SK-N-SH treated with all-trans-retinoic acid at 6 μM for 48 hours (cell line): ENCODE data around the gene KLHL17.
"Not testable (repeated sequence)": the region's sequence is repeated elsewhere in the genome, so short reads cannot be mapped to it uniquely, and the experiment has no call there.

Source experiments
- ATAC-seq: fragments of 200-7000 bp; cut with Tn5 transposase; 3 replicates; pipeline ENCODE4 v1.9.1; 2020; ENCODE audit warnings: mild to moderate bottlenecking, moderate library complexity
- ARNTL ChIP-seq: fragments of 450-650 bp; formaldehyde crosslinking; IDR thresholded peaks from 2 replicates; pipeline ENCODE4 v1.5.0; 2020; ENCODE audit warnings: low read depth, mild to moderate bottlenecking, moderate library complexity, borderline replicate concordance
- BACH2 ChIP-seq: fragments of 250-450 bp; sonication (Bioruptor Pico); IDR thresholded peaks from 2 replicates; pipeline ENCODE4 v1.9.0; 2021; ENCODE audit warnings: mild to moderate bottlenecking, borderline replicate concordance
- CREB5 ChIP-seq: fragments of 250-450 bp; sonication (Bioruptor Pico); IDR thresholded peaks from 2 replicates; pipeline ENCODE4 v1.5.1; 2020; ENCODE audit warnings: low read depth, mild to moderate bottlenecking, moderate library complexity
- CSDC2 ChIP-seq: fragments of 250-450 bp; sonication (Bioruptor Pico); IDR thresholded peaks from 2 replicates; pipeline ENCODE4 v1.5.0; 2020; ENCODE audit warnings: mild to moderate bottlenecking, moderate library complexity
- CSRNP3 ChIP-seq: fragments of 250-450 bp; sonication (Bioruptor Pico); IDR thresholded peaks from 2 replicates; pipeline ENCODE4 v1.5.1; 2021; ENCODE audit warnings: mild to moderate bottlenecking, moderate library complexity
- ESRRG ChIP-seq: fragments of 250-450 bp; sonication (Bioruptor Pico); IDR thresholded peaks from 2 replicates; pipeline ENCODE4 v1.6.1; 2021; ENCODE audit warnings: mild to moderate bottlenecking
- GLIS3 ChIP-seq: fragments of 250-450 bp; sonication (Bioruptor Pico); IDR thresholded peaks from 2 replicates; pipeline ENCODE4 v1.5.0; 2020; ENCODE audit warnings: mild to moderate bottlenecking, moderate library complexity
- ISL1 ChIP-seq: fragments of 250-450 bp; sonication (Bioruptor Pico); IDR thresholded peaks from 2 replicates; pipeline ENCODE4 v2.1.2; 2022; ENCODE audit warnings: mild to moderate bottlenecking, moderate library complexity
- PATZ1 ChIP-seq: fragments of 250-450 bp; sonication (Bioruptor Pico); IDR thresholded peaks from 2 replicates; pipeline ENCODE4 v1.8.0; 2020; ENCODE audit warnings: mild to moderate bottlenecking, moderate library complexity, borderline replicate concordance
- POU6F1 ChIP-seq: fragments of 250-450 bp; sonication (Bioruptor Pico); IDR thresholded peaks from 2 replicates; pipeline ENCODE4 v1.8.0; 2021; ENCODE audit warnings: low read depth, mild to moderate bottlenecking, moderate library complexity, borderline replicate concordance
- PPARA ChIP-seq: fragments of 250-450 bp; sonication (Bioruptor Pico); IDR thresholded peaks from 2 replicates; pipeline ENCODE4 v1.5.0; 2020; ENCODE audit warnings: mild to moderate bottlenecking, borderline replicate concordance
- RARB ChIP-seq: fragments of 250-450 bp; sonication (Bioruptor Pico); IDR thresholded peaks from 2 replicates; pipeline ENCODE4 v1.8.0; 2021; ENCODE audit warnings: mild to moderate bottlenecking, moderate library complexity
- SNAI2 ChIP-seq: fragments of 250-450 bp; sonication (Bioruptor Pico); IDR thresholded peaks from 2 replicates; pipeline ENCODE4 v1.5.0; 2020; ENCODE audit warnings: mild to moderate bottlenecking, moderate library complexity
- TCF4 ChIP-seq: fragments of 250-450 bp; sonication (Bioruptor Pico); IDR thresholded peaks from 2 replicates; pipeline ENCODE4 v1.8.0; 2021; ENCODE audit warnings: mild to moderate bottlenecking, moderate library complexity, borderline replicate concordance
- TOX ChIP-seq: fragments of 250-450 bp; sonication (Bioruptor Pico); IDR thresholded peaks from 2 replicates; pipeline ENCODE4 v1.8.0; 2021; ENCODE audit warnings: mild to moderate bottlenecking, moderate library complexity, borderline replicate concordance
- ZC3H10 ChIP-seq: fragments of 250-450 bp; sonication (Bioruptor Pico); IDR thresholded peaks from 2 replicates; pipeline ENCODE4 v1.5.1; 2021; ENCODE audit warnings: mild to moderate bottlenecking, moderate library complexity
- ZFP3 ChIP-seq: fragments of 250-450 bp; sonication (Bioruptor Pico); IDR thresholded peaks from 2 replicates; pipeline ENCODE4 v1.5.0; 2020; ENCODE audit warnings: mild to moderate bottlenecking, moderate library complexity
- ZFP30 ChIP-seq: fragments of 450-650 bp; formaldehyde crosslinking; IDR thresholded peaks from 2 replicates; pipeline ENCODE4 v1.5.0; 2022; ENCODE audit warnings: mild to moderate bottlenecking, moderate library complexity
- ZNF565 ChIP-seq: fragments of 450-650 bp; formaldehyde crosslinking; conservative IDR thresholded peaks from 2 replicates; pipeline ENCODE4 v1.5.0; 2020; ENCODE audit warnings: low read depth, mild to moderate bottlenecking, moderate library complexity
- ZNF8 ChIP-seq: fragments of 450-650 bp; formaldehyde crosslinking; IDR thresholded peaks from 2 replicates; pipeline ENCODE4 v1.5.0; 2020; ENCODE audit warnings: mild to moderate bottlenecking, moderate library complexity
- TF ChIP-seq, protein P1 (sequence below): fragments of 250-450 bp; sonication (Bioruptor Pico); IDR thresholded peaks from 2 replicates; pipeline ENCODE4 v1.5.0; 2020; ENCODE audit warnings: mild to moderate bottlenecking, moderate library complexity

The KLHL17 gene

DNA sequence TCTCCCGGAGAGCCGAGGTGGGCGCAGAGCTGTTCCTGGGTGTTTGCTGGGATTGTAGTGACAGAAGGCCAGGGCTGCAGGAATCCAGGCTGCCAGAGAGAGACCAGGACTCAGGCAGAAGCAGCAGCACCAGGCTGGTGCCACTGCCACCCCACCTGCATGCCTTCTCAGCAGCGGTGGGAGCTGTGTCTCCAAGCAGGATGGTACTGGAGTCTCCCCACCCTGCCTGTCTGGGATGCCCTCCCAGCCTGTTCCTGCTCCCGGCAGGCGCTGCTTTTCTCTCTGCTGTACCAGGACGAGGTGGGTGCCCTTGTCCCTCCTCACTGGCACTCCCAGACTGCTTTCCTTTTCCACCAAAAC, 44.0 kb downstream of the KLHL17 start:
- no peak for ATAC-seq
- TF ChIP-seq CREB5 (no peak), GLIS3 (CRISPR knock-in tag) (no peak), ARNTL (CRISPR knock-in tag) (no peak), SNAI2 (CRISPR knock-in tag) (no peak), BACH2 (CRISPR knock-in tag) (no peak), ZNF8 (no peak), ISL1 (CRISPR knock-in tag) (no peak), ESRRG (CRISPR knock-in tag) (no peak)

DNA sequence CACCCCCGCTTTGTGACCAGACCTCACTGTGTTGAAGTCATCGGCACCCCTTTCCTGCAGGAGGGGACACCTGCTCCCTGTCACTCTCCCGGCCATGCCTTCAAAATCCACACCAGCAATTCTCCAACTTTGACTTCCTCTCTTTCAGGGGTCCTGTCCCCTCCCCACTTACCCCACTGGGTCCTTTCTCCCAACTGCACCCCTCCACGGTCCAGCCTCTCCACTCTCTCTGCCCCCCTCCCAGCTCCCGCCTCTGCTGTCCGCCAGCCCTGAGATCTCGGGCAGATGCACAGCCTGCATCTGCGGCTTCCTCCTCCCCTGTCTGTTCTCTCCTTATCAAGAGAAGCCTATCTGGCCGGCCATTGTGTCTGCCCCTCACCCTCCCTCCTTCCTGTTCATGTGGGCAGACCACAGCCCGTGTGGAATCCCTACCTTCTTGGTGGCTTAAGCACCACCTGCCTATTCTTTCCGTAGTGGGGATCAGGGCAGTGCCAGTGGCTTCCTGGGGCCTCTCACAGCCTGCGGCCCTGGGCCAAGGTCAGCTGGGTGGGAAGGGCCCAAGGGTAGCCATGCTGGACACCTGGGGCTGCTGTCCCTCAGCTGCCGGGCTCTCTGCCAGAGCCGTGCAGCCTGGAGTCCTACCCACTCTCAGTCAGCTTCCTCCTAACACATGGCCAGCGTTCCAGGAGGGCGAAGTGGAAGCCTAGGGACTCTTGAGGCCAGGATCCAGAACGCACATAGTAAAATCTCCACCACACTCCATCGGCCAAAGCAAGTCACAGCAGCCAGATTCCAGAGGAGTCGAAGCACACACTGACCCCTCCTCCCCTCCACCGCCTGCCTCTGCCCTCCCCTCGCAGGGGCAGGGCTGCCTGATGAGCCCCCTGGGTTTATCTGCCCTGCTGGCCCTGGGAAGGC, 44.7 kb downstream of the KLHL17 start:
- peak; percentile 50 for ATAC-seq
- TF ChIP-seq PPARA (no peak), TCF4 (CRISPR knock-in tag) (peak; percentile 44; the same call in 1 of the 2 replicates)

DNA sequence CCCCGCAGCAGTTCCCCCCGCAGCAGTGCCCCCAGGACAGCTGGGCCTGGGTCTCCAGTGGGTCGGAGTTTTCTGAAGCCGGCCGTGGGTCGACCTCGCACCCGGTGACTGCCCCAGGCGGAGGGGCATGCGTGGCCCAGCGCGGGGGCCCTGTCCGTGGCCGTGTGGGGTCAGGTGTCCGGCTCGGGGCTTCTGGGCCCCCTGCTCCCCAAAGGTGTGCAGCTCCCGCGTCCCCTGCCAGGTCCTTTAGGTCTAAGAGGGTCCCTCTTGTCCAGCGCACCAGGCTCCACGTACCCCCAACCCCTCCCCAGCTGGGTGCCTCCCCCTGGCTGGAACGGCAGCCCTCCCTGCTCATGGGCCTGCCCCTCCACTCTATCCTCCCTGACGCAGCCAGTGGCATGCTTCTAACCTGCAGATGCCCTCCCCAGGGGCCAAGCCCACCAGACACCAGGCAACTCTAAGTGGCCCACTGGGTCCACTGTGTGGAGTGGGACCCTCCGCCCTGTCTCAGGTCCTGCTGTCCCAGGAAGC, 45.5 kb downstream of the KLHL17 start:
- TF ChIP-seq ZNF565 (CRISPR knock-in tag) (no peak), ZFP3 (CRISPR knock-in tag) (no peak), TOX (CRISPR knock-in tag) (no peak), ARNTL (CRISPR knock-in tag) (no peak), ZC3H10 (CRISPR knock-in tag) (no peak), CSDC2 (CRISPR knock-in tag) (no peak), SNAI2 (CRISPR knock-in tag) (no peak)
- no peak for ATAC-seq

GRCh38 chr1:1006305-1007159, 46.1 kb downstream of the KLHL17 start:
- no peak for TF ChIP-seq CSDC2 (CRISPR knock-in tag)
- TF ChIP-seq ESRRG (CRISPR knock-in tag): no peak
- no peak for TF ChIP-seq TOX (CRISPR knock-in tag)
- TF ChIP-seq ZNF565 (CRISPR knock-in tag): no peak
- ATAC-seq: no peak

- not testable (repeated sequence) for ATAC-seq
These were observed 49.7 kb downstream of the KLHL17 start for GRCh38 chr1:1010131-1010530.

GRCh38 chr1:1011396-1011949, 51.1 kb downstream of the KLHL17 start:
- no peak for ATAC-seq
- TF ChIP-seq ISL1 (CRISPR knock-in tag) (no peak), POU6F1 (CRISPR knock-in tag) (no peak), PPARA (no peak), ZNF8 (no peak), PATZ1 (no peak), ZNF565 (CRISPR knock-in tag) (no peak), RARB (CRISPR knock-in tag) (no peak), ZFP3 (CRISPR knock-in tag) (no peak), CSRNP3 (CRISPR knock-in tag) (no peak), CSDC2 (CRISPR knock-in tag) (no peak), BACH2 (CRISPR knock-in tag) (no peak), ZFP30 (CRISPR knock-in tag) (no peak)
- TF ChIP-seq, protein P1, sequence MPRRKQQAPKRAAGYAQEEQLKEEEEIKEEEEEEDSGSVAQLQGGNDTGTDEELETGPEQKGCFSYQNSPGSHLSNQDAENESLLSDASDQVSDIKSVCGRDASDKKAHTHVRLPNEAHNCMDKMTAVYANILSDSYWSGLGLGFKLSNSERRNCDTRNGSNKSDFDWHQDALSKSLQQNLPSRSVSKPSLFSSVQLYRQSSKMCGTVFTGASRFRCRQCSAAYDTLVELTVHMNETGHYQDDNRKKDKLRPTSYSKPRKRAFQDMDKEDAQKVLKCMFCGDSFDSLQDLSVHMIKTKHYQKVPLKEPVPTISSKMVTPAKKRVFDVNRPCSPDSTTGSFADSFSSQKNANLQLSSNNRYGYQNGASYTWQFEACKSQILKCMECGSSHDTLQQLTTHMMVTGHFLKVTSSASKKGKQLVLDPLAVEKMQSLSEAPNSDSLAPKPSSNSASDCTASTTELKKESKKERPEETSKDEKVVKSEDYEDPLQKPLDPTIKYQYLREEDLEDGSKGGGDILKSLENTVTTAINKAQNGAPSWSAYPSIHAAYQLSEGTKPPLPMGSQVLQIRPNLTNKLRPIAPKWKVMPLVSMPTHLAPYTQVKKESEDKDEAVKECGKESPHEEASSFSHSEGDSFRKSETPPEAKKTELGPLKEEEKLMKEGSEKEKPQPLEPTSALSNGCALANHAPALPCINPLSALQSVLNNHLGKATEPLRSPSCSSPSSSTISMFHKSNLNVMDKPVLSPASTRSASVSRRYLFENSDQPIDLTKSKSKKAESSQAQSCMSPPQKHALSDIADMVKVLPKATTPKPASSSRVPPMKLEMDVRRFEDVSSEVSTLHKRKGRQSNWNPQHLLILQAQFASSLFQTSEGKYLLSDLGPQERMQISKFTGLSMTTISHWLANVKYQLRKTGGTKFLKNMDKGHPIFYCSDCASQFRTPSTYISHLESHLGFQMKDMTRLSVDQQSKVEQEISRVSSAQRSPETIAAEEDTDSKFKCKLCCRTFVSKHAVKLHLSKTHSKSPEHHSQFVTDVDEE (CRISPR knock-in tag): no peak
